ENCODE data around the gene PPP4R3A. TPM values are rescaled to one million over a fixed set of nuclear protein-coding genes. Genes with fewer than 3 reads are reported as not detected.

PPP4R3A gene
- total RNA-seq, 3 donors from 2014 or later: 83.9 to 127 (median 98.6) TPM

DNA sequence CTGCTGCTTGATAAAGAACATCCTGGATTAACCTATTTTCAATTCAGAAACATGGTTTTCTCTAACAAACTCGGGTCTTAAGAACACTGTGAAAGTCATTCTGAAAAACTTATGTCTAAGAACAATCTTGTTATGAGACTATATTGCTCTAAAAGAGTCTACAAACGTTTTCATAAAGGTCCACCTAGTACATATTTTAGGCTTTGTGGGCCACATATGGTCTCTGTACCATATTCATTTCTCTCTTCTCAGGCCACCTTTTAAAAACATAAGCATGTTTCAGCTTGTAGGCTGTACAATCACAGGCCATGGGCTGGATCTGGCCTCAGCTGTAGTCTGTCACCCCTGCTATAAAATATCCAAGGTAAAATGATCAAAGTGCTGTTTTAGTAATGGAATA is 39.9 kb downstream of the PPP4R3A start:
- H3K36me3 ChIP-seq: peaks cover 5% of the 10 kb centered on the region
- TF ChIP-seq POLR2A (IDR thresholded peaks at IDR 0.05) (no peak), POLR2AphosphoS5 (IDR thresholded peaks at IDR 0.05) (no peak), CTCF (IDR thresholded peaks at IDR 0.05) (no peak)
- no peak for DNase-seq (ENCODE audit: low spot score in 2 of 2)

GRCh38 chr14:91466192-91466591 is 43.9 kb downstream of the PPP4R3A start:
- intact Hi-C loops (cut with DNase I; ENCODE audit: low total_unique reads): no loop called here
- Histone ChIP-seq H3K36me3 (peaks cover 8% of the 10 kb centered on the region), H3K4me1 (no peaks in the 10 kb centered on the region), H3K4me3 (no peak overlapping the region), H3K27ac (no peak overlapping the region), H3K27me3 (no peaks in the 10 kb centered on the region), H3K9me3 (no peaks in the 10 kb centered on the region)
- TF ChIP-seq CTCF (IDR thresholded peaks at IDR 0.05) (no peak), POLR2AphosphoS5 (IDR thresholded peaks at IDR 0.05) (no peak), POLR2A (IDR thresholded peaks at IDR 0.05) (no peak)
- DNase-seq (ENCODE audit: low spot score in 2 of 2): no peak

More for the DNA sequence above, 39.9 kb downstream of the PPP4R3A start:
- H3K27me3 ChIP-seq: no peaks in the 10 kb centered on the region
- H3K4me1 ChIP-seq: no peaks in the 10 kb centered on the region
- no peak overlapping the region for H3K4me3 ChIP-seq
- H3K27ac ChIP-seq: no peak overlapping the region
- intact Hi-C loops (cut with DNase I; ENCODE audit: low total_unique reads): no loop called here
- no peaks in the 10 kb centered on the region for H3K9me3 ChIP-seq

DNA sequence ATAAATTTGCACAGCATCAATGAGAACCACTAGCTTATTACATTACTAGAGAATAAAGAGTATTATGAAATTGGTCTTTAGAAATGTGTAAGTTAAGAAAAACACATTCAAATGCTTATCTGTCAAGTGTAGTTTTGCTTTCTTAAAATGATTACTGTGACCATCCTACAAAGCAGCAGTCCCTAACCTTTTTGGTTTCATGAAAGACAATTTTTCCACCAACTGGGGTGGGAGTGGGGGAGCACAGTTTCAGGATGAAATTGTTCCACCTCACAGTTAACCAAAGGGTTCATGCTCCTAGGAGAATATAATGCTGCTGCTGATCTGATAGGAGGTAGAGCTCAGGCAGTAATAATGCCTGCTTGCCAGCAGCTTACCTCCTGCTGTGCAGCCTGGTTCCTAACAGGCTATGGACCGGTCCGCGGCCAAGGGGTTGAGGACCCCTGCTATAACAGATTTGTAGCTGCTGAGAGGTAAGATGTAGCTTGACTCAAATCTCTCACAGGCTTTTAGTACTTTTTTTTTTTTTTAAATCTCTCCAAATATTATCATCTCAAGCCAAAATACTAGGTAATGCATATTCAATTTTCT is 45.4 kb downstream of the PPP4R3A start:
- Histone ChIP-seq H3K4me1 (no peaks in the 10 kb centered on the region), H3K9me3 (no peaks in the 10 kb centered on the region), H3K4me3 (no peak overlapping the region), H3K36me3 (peaks cover 10% of the 10 kb centered on the region), H3K27ac (no peak overlapping the region), H3K27me3 (no peaks in the 10 kb centered on the region)
- TF ChIP-seq CTCF (IDR thresholded peaks at IDR 0.05) (no peak), POLR2AphosphoS5 (IDR thresholded peaks at IDR 0.05) (no peak), POLR2A (IDR thresholded peaks at IDR 0.05) (no peak)
- no peak for DNase-seq (ENCODE audit: low spot score in 2 of 2)
- intact Hi-C loops (cut with DNase I; ENCODE audit: low total_unique reads): no loop called here

DNA sequence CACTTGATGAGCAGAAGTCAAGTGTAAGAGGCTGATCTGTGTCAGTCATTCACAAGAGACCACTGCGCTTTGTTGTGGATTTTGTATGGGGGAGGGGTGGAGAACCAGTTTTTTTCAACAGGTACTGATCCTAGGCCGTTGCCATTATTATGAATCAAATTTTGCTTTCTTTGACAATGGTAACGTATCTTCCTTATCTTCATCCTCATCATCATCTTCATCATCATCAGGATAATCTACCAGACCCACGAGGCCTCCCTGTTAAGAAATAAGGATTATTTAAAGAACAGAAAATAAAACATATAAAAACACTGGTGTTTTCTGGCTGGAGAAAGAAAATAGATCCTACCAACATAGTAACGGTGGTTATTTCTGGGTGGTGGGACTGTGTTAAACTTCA is 51.5 kb downstream of the PPP4R3A start:
- no peaks in the 10 kb centered on the region for H3K9me3 ChIP-seq
- H3K36me3 ChIP-seq: peaks cover 10% of the 10 kb centered on the region
- no peak for TF ChIP-seq POLR2A (IDR thresholded peaks at IDR 0.05)
- no peak for TF ChIP-seq POLR2AphosphoS5 (IDR thresholded peaks at IDR 0.05)
- TF ChIP-seq CTCF (IDR thresholded peaks at IDR 0.05): no peak
- no peaks in the 10 kb centered on the region for H3K27me3 ChIP-seq
- intact Hi-C loops (cut with DNase I; ENCODE audit: low total_unique reads): no loop called here
- no peak overlapping the region for H3K4me3 ChIP-seq
- no peak overlapping the region for H3K27ac ChIP-seq
- no peaks in the 10 kb centered on the region for H3K4me1 ChIP-seq
- no peak for DNase-seq (ENCODE audit: low spot score in 2 of 2)

- H3K27me3 ChIP-seq: no peaks in the 10 kb centered on the region
- no peaks in the 10 kb centered on the region for H3K4me1 ChIP-seq
- H3K9me3 ChIP-seq: no peaks in the 10 kb centered on the region
- no peak for DNase-seq (ENCODE audit: low spot score in 2 of 2)
- TF ChIP-seq POLR2AphosphoS5 (IDR thresholded peaks at IDR 0.05): no peak
- TF ChIP-seq POLR2A (IDR thresholded peaks at IDR 0.05): no peak
- no peak for TF ChIP-seq CTCF (IDR thresholded peaks at IDR 0.05)
- intact Hi-C loops (cut with DNase I; ENCODE audit: low total_unique reads): no loop called here
- H3K27ac ChIP-seq: no peak overlapping the region
- peaks cover 3% of the 10 kb centered on the region for H3K36me3 ChIP-seq
- H3K4me3 ChIP-seq: no peak overlapping the region
These were observed 53.8 kb downstream of the PPP4R3A start for GRCh38 chr14:91456283-91456682.

Measured in breast epithelium (tissue), 4 donors.